ENCODE results near the gene RASL10B. TPM values are rescaled to one million over a fixed set of nuclear protein-coding genes. Genes with fewer than 3 reads are reported as not detected.

Gene RASL10B
- total RNA-seq, 1 donor from 2014 or later = 16.2 TPM

DNA sequence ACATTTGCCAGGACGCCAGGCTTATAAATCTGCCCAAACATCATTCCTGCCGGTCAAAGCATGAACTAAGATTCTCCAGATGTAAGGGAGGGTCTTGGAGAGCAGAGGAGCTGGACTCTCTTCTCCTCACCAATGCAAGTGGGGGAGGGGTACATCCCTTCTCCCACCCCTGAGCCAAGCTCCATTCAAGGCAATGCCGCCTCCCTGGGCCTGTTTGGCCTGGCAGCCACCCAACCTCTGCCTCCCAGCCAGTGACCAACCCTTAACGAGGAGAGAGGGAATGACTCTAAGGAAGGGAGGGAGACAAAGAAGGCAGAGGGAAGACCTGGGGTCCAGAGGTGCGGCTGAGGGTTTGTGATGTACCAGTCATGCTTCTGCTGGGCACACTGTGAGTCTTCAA, 43.1 kb downstream of the RASL10B start:
- DNase-seq (ENCODE audit: extremely low spot score, unreplicated experiment) = no peak
- Mint-ChIP-seq H3K27me3 (ENCODE audit: unreplicated experiment) (peaks cover 5% of the 10 kb centered on the region), H3K27ac (ENCODE audit: unreplicated experiment) (peak overlapping the region; percentile 88), H3K4me1 (ENCODE audit: unreplicated experiment) (peaks cover 40% of the 10 kb centered on the region), H3K9me3 (ENCODE audit: unreplicated experiment) (no peaks in the 10 kb centered on the region), H3K4me3 (ENCODE audit: unreplicated experiment) (no peak overlapping the region), H3K36me3 (ENCODE audit: unreplicated experiment) (no peaks in the 10 kb centered on the region)
- no peak for TF ChIP-seq CTCF (IDR thresholded peaks at IDR 0.05)

DNA sequence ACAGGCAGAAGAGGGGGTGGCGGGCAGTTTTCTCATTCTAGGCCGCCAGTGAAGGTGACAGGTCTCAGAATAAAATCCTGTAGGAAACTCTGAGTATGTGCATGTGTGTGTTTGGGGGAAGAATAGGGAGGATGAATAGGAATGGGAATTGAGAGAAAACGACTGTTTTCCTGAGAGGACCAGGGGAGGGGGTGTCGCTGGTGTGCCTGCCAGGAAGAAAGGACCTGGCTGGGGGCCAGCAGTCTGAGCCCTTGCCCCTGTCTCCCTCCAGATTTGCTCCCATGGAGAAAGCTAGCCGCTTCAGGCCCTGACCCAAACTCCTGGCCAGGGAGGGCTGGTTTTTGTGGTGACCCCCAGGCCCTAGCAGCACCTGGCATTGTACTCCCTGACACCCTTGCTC, 43.6 kb downstream of the RASL10B start:
- no peak overlapping the region for H3K27ac Mint-ChIP-seq (ENCODE audit: unreplicated experiment)
- H3K4me3 Mint-ChIP-seq (ENCODE audit: unreplicated experiment) = no peak overlapping the region
- H3K27me3 Mint-ChIP-seq (ENCODE audit: unreplicated experiment) = peaks cover 5% of the 10 kb centered on the region
- no peak for TF ChIP-seq CTCF (IDR thresholded peaks at IDR 0.05)
- no peak for DNase-seq (ENCODE audit: extremely low spot score, unreplicated experiment)
- H3K4me1 Mint-ChIP-seq (ENCODE audit: unreplicated experiment) = peaks cover 40% of the 10 kb centered on the region
- no peaks in the 10 kb centered on the region for H3K36me3 Mint-ChIP-seq (ENCODE audit: unreplicated experiment)
- no peaks in the 10 kb centered on the region for H3K9me3 Mint-ChIP-seq (ENCODE audit: unreplicated experiment)

GRCh38 chr17:35775583-35775982, 44.1 kb downstream of the RASL10B start:
- H3K4me1 Mint-ChIP-seq (ENCODE audit: unreplicated experiment) = peaks cover 40% of the 10 kb centered on the region
- no peak overlapping the region for H3K4me3 Mint-ChIP-seq (ENCODE audit: unreplicated experiment)
- H3K36me3 Mint-ChIP-seq (ENCODE audit: unreplicated experiment) = no peaks in the 10 kb centered on the region
- no peak for TF ChIP-seq CTCF (IDR thresholded peaks at IDR 0.05)
- no peak for DNase-seq (ENCODE audit: extremely low spot score, unreplicated experiment)
- peaks cover 5% of the 10 kb centered on the region for H3K27me3 Mint-ChIP-seq (ENCODE audit: unreplicated experiment)
- H3K27ac Mint-ChIP-seq (ENCODE audit: unreplicated experiment) = no peak overlapping the region
- H3K9me3 Mint-ChIP-seq (ENCODE audit: unreplicated experiment) = no peaks in the 10 kb centered on the region

- H3K4me1 Mint-ChIP-seq (ENCODE audit: unreplicated experiment) = peaks cover 47% of the 10 kb centered on the region
- no peak overlapping the region for H3K4me3 Mint-ChIP-seq (ENCODE audit: unreplicated experiment)
- no peak for TF ChIP-seq CTCF (IDR thresholded peaks at IDR 0.05)
- no peaks in the 10 kb centered on the region for H3K36me3 Mint-ChIP-seq (ENCODE audit: unreplicated experiment)
- no peak overlapping the region for H3K27ac Mint-ChIP-seq (ENCODE audit: unreplicated experiment)
- H3K27me3 Mint-ChIP-seq (ENCODE audit: unreplicated experiment) = peaks cover 14% of the 10 kb centered on the region
- DNase-seq (ENCODE audit: extremely low spot score, unreplicated experiment) = no peak
- H3K9me3 Mint-ChIP-seq (ENCODE audit: unreplicated experiment) = no peaks in the 10 kb centered on the region
Measured at GRCh38 chr17:35778641-35779196, 47.3 kb downstream of the RASL10B start.

GRCh38 chr17:35780950-35781349, 49.5 kb downstream of the RASL10B start:
- H3K4me1 Mint-ChIP-seq (ENCODE audit: unreplicated experiment) = peaks cover 35% of the 10 kb centered on the region
- H3K36me3 Mint-ChIP-seq (ENCODE audit: unreplicated experiment) = no peaks in the 10 kb centered on the region
- H3K27me3 Mint-ChIP-seq (ENCODE audit: unreplicated experiment) = peaks cover 14% of the 10 kb centered on the region
- DNase-seq (ENCODE audit: extremely low spot score, unreplicated experiment) = no peak
- no peak overlapping the region for H3K4me3 Mint-ChIP-seq (ENCODE audit: unreplicated experiment)
- no peaks in the 10 kb centered on the region for H3K9me3 Mint-ChIP-seq (ENCODE audit: unreplicated experiment)
- no peak for TF ChIP-seq CTCF (IDR thresholded peaks at IDR 0.05)
- H3K27ac Mint-ChIP-seq (ENCODE audit: unreplicated experiment) = peak overlapping the region; percentile 24

All from osteocyte (in vitro differentiated cells).